H9 (cell line): ENCODE measurements around the gene DDO. TPM values are rescaled to one million over a fixed set of nuclear protein-coding genes. Genes with fewer than 3 reads are reported as not detected.

ENCODE experiments used
- DNase-seq: peaks from one replicate; pipeline ENCODE4 v3.0.0-alpha.2; 2017
- H2AFZ ChIP-seq: one replicate; pipeline ENCODE4 v1.6.1; 2013; ENCODE audit warnings: mild to moderate bottlenecking, low read length, control low read depth, moderate library complexity
- H2AK5ac ChIP-seq: 2 replicates; pipeline ENCODE4 v1.6.1; 2013; ENCODE audit warnings: low read length, control low read depth, mixed read lengths; ENCODE audit not compliant: insufficient read length
- H2BK120ac ChIP-seq: one replicate; pipeline ENCODE4 v1.6.1; 2013; ENCODE audit warnings: low read depth, mild to moderate bottlenecking, low read length, control low read depth, inconsistent platforms; ENCODE audit not compliant: poor library complexity, severe bottlenecking
- H2BK12ac ChIP-seq: 2 replicates; pipeline ENCODE4 v1.6.1; 2013; ENCODE audit warnings: low read length, control low read depth, mixed read lengths, low read depth; ENCODE audit not compliant: insufficient read length
- H2BK15ac ChIP-seq: 2 replicates; pipeline ENCODE4 v1.6.1; 2013; ENCODE audit warnings: low read depth, low read length, control low read depth
- H2BK20ac ChIP-seq: one replicate; pipeline ENCODE4 v1.6.1; 2013; ENCODE audit warnings: low read depth, mild to moderate bottlenecking, low read length, control low read depth, inconsistent platforms; ENCODE audit not compliant: poor library complexity, severe bottlenecking
- H2BK5ac ChIP-seq: 2 replicates; pipeline ENCODE4 v1.6.1; 2013; ENCODE audit warnings: low read length, control low read depth, mixed read lengths; ENCODE audit not compliant: insufficient read length
- H3K14ac ChIP-seq: 2 replicates; pipeline ENCODE4 v1.6.1; 2013; ENCODE audit warnings: low read length, control low read depth; ENCODE audit not compliant: insufficient read depth
- H3K18ac ChIP-seq: 2 replicates; pipeline ENCODE4 v1.6.1; 2013; ENCODE audit warnings: low read depth, mild to moderate bottlenecking, mixed read lengths, low read length, control low read depth; ENCODE audit not compliant: insufficient read length
- H3K23ac ChIP-seq: 2 replicates; pipeline ENCODE4 v1.6.1; 2013; ENCODE audit warnings: low read length, control low read depth, mixed read lengths, low read depth; ENCODE audit not compliant: insufficient read length
- H3K23me2 ChIP-seq: 2 replicates; pipeline ENCODE4 v1.6.1; 2013; ENCODE audit warnings: low read depth, mild to moderate bottlenecking, mixed read lengths, low read length, control low read depth; ENCODE audit not compliant: insufficient read length, poor library complexity, severe bottlenecking
- H3K27ac ChIP-seq: 2 replicates; pipeline ENCODE4 v1.5.1; 2013; ENCODE audit warnings: low read length, control low read depth, mixed read lengths, low read depth; ENCODE audit not compliant: insufficient read length
- H3K27me3 ChIP-seq: 2 replicates; pipeline ENCODE4 v1.6.1; 2013; ENCODE audit warnings: low read length, control low read depth, inconsistent platforms; ENCODE audit not compliant: insufficient read depth
- H3K4ac ChIP-seq: 2 replicates; pipeline ENCODE4 v1.6.1; 2013; ENCODE audit warnings: low read depth, mild to moderate bottlenecking, control low read depth, inconsistent platforms, low read length, moderate library complexity
- H3K4me1 ChIP-seq: 2 replicates; pipeline ENCODE4 v1.6.1; 2013; ENCODE audit warnings: low read length, control low read depth, inconsistent platforms; ENCODE audit not compliant: insufficient read depth
- H3K4me2 ChIP-seq: 2 replicates; pipeline ENCODE4 v1.6.1; 2013; ENCODE audit warnings: low read length, control low read depth, mixed read lengths; ENCODE audit not compliant: insufficient read length, insufficient read depth
- H3K56ac ChIP-seq: 2 replicates; pipeline ENCODE4 v1.6.1; 2013; ENCODE audit warnings: low read depth, mild to moderate bottlenecking, mixed read lengths, low read length, control low read depth; ENCODE audit not compliant: insufficient read length
- H3K79me1 ChIP-seq: 2 replicates; pipeline ENCODE4 v1.6.1; 2013; ENCODE audit warnings: low read depth, mild to moderate bottlenecking, moderate library complexity, low read length, control low read depth, inconsistent platforms; ENCODE audit not compliant: insufficient read depth, poor library complexity, severe bottlenecking
- H3K79me2 ChIP-seq: 2 replicates; pipeline ENCODE4 v1.6.1; 2013; ENCODE audit warnings: low read length, control low read depth, inconsistent platforms; ENCODE audit not compliant: insufficient read depth
- H3K9ac ChIP-seq: 2 replicates; pipeline ENCODE4 v1.6.1; 2013; ENCODE audit warnings: low read length, control low read depth, mixed read lengths; ENCODE audit not compliant: insufficient read length; ENCODE audit errors: extremely low read depth
- H3K9me3 ChIP-seq: one replicate; pipeline ENCODE4 v1.6.1; 2013; ENCODE audit warnings: low read depth, low read length, inconsistent platforms; ENCODE audit not compliant: control insufficient read depth
- H3T11ph ChIP-seq: one replicate; pipeline ENCODE4 v1.6.1; 2013; ENCODE audit warnings: mild to moderate bottlenecking, low read length, control low read depth, inconsistent platforms
- H4K20me1 ChIP-seq: one replicate; pipeline ENCODE4 v1.6.1; 2013; ENCODE audit not compliant: control insufficient read depth, insufficient read length, insufficient read depth
- H4K5ac ChIP-seq: 2 replicates; pipeline ENCODE4 v1.6.1; 2013; ENCODE audit warnings: low read depth, mild to moderate bottlenecking, mixed read lengths, low read length, control low read depth; ENCODE audit not compliant: insufficient read length
- H4K8ac ChIP-seq: replicated peaks from 2 replicates; pipeline ENCODE4 v1.6.1; 2013; ENCODE audit warnings: low read length, control low read depth, mixed read lengths, low read depth; ENCODE audit not compliant: insufficient read length
- H4K91ac ChIP-seq: 2 replicates; pipeline ENCODE4 v1.6.1; 2013; ENCODE audit warnings: low read depth, mild to moderate bottlenecking, moderate library complexity, mixed read lengths, low read length, control low read depth; ENCODE audit not compliant: insufficient read length
- H3K27ac Mint-ChIP-seq, 3 experiments: 2 replicates in 2 of 3; 3 replicates in 1 of 3; pipeline ENCODE4 v1.8.0; 2020 to 2021; ENCODE audit warnings: mixed read lengths in 3 of 3, mild to moderate bottlenecking in 1 of 3, moderate library complexity in 1 of 3
- H3K27me3 Mint-ChIP-seq: 2 replicates; pipeline ENCODE4 v1.8.0; 2021; ENCODE audit warnings: low read depth, mild to moderate bottlenecking, moderate library complexity, mixed read lengths
- H3K36me3 Mint-ChIP-seq, 3 experiments: 2 replicates in 2 of 3; 3 replicates in 1 of 3; pipeline ENCODE4 v1.8.0; 2020 to 2021; ENCODE audit warnings: low read depth in 3 of 3, mixed read lengths in 3 of 3; ENCODE audit not compliant: insufficient read depth in 1 of 3
- H3K4me1 Mint-ChIP-seq, 2 experiments: 2 replicates each; pipeline ENCODE4 v1.8.0; 2020; ENCODE audit warnings: mixed read lengths in 2 of 2
- H3K4me3 Mint-ChIP-seq, 2 experiments: 2 replicates in 1 of 2; 3 replicates in 1 of 2; pipeline ENCODE4 v1.8.0; 2020 to 2021; ENCODE audit warnings: mild to moderate bottlenecking in 2 of 2, mixed read lengths in 2 of 2, moderate library complexity in 1 of 2
- H3K9me3 Mint-ChIP-seq, 2 experiments: 2 replicates in 1 of 2; 3 replicates in 1 of 2; pipeline ENCODE4 v1.8.0; 2020; ENCODE audit warnings: mild to moderate bottlenecking in 2 of 2, mixed read lengths in 2 of 2, moderate library complexity in 1 of 2
- CTCF ChIP-seq: fragments of 200-600 bp; sonication (generic); conservative IDR thresholded peaks from 3 replicates; pipeline ENCODE4 v1.8.0; 2021; ENCODE audit warnings: antibody characterized with exemption, mild to moderate bottlenecking
- WGBS: extraction: QIAGEN DNeasy Blood & Tissue Kit; methylation state at CpG from one replicate; pipeline ENCODE4 v1.1.7; 2013; ENCODE audit warnings: missing lambda C conversion rate, low lambda C conversion rate, mixed read lengths; ENCODE audit not compliant: insufficient read length; ENCODE audit errors: extremely low coverage; 5-methylcytosine and 5-hydroxymethylcytosine counted together
- total RNA-seq: library from RNA; stranded (reverse); gene quantifications from 2 replicates; pipeline ENCODE4 v1.2.1, GENCODE V29; 2021

DDO gene
- total RNA-seq, 1 experiment from 2014 or later = not detected

GRCh38 chr6:110401585-110402176 is 13.7 kb downstream of the DDO start:
- Histone ChIP-seq H2AK5ac (no peak overlapping the region), H3K14ac (no peak overlapping the region), H2AFZ (no peak overlapping the region), H4K20me1 (no peaks in the 10 kb centered on the region), H3K9ac (no peak overlapping the region), H2BK15ac (no peak overlapping the region), H3T11ph (no peak overlapping the region), H2BK5ac (no peak overlapping the region), H2BK12ac (no peak overlapping the region), H3K9me3 (no peaks in the 10 kb centered on the region), H3K23me2 (no peaks in the 10 kb centered on the region), H3K27ac (no peak overlapping the region), H4K91ac (no peak overlapping the region), H3K23ac (no peak overlapping the region), H3K79me1 (no peaks in the 10 kb centered on the region), H4K8ac (no peak overlapping the region), H4K5ac (no peak overlapping the region), H3K4ac (no peak overlapping the region), H3K4me1 (no peaks in the 10 kb centered on the region), H3K4me2 (no peak overlapping the region), H2BK120ac (no peak overlapping the region), H2BK20ac (no peak overlapping the region), H3K27me3 (no peaks in the 10 kb centered on the region), H3K79me2 (no peaks in the 10 kb centered on the region), H3K56ac (no peak overlapping the region), H3K18ac (no peak overlapping the region)
- Mint-ChIP-seq H3K9me3 (no peaks in the 10 kb centered on the region), H3K27me3 (no peaks in the 10 kb centered on the region), H3K4me3 (no peak overlapping the region), H3K4me1 (peaks cover 0 to 2% of the 10 kb centered on the region in 2 experiments; a peak in 1 of 4 replicates), H3K27ac (no peak overlapping the region; a peak in 1 of 7 replicates), H3K36me3 (no peaks in the 10 kb centered on the region)
- DNase-seq = no peak
- TF ChIP-seq CTCF = no peak
- no CpG with 5 or more reads among the region's 4 CpGs for WGBS
